Smooth muscle cell (in vitro differentiated cells): ENCODE results near the gene DPH1. TPM values are rescaled to one million over a fixed set of nuclear protein-coding genes. Genes with fewer than 3 reads are reported as not detected.
A peak's percentile ranks its signal among the peaks of the same experiment; 100 is the strongest.

Source experiments
- DNase-seq: peaks from one replicate; lab custom pipeline; 2025; ENCODE audit not compliant: unreplicated experiment; lab: John Stamatoyannopoulos, UW
- H2AFZ ChIP-seq: fragments of 200-600 bp; sonication (generic); 2 replicates; pipeline ENCODE4 v1.6.0; 2016; ENCODE audit warnings: antibody characterized with exemption, low read depth, mild to moderate bottlenecking
- H3F3A ChIP-seq: fragments of 200-600 bp; sonication (generic); 2 replicates; pipeline ENCODE4 v1.6.0; 2017; ENCODE audit warnings: antibody characterized with exemption, low read depth
- H3K27ac ChIP-seq: fragments of 200-600 bp; sonication (generic); 2 replicates; pipeline ENCODE4 v1.5.1; 2016; ENCODE audit warnings: low read depth, mild to moderate bottlenecking
- H3K27me3 ChIP-seq: fragments of 200-600 bp; sonication (generic); 2 replicates; pipeline ENCODE4 v1.6.1; 2016; ENCODE audit warnings: low read depth, mild to moderate bottlenecking
- H3K36me3 ChIP-seq: fragments of 200-600 bp; sonication (generic); 2 replicates; pipeline ENCODE4 v1.5.1; 2016; ENCODE audit warnings: low read depth
- H3K4me1 ChIP-seq: fragments of 200-600 bp; sonication (generic); 2 replicates; pipeline ENCODE4 v1.5.1; 2016; ENCODE audit warnings: low read depth
- H3K4me2 ChIP-seq: fragments of 200-600 bp; sonication (generic); 2 replicates; pipeline ENCODE4 v1.6.0; 2016; ENCODE audit warnings: mild to moderate bottlenecking
- H3K4me3 ChIP-seq: fragments of 200-600 bp; sonication (generic); 2 replicates; pipeline ENCODE4 v1.5.1; 2016; ENCODE audit warnings: mild to moderate bottlenecking
- H3K79me2 ChIP-seq: fragments of 200-600 bp; sonication (generic); 2 replicates; pipeline ENCODE4 v1.6.0; 2016; ENCODE audit warnings: low read depth, mild to moderate bottlenecking
- H3K9ac ChIP-seq: fragments of 200-600 bp; sonication (generic); 2 replicates; pipeline ENCODE4 v1.6.0; 2016; ENCODE audit warnings: low read depth
- H3K9me3 ChIP-seq: fragments of 200-600 bp; sonication (generic); replicated peaks from 2 replicates; pipeline ENCODE4 v1.5.1; 2016; ENCODE audit warnings: low read depth
- H4K20me1 ChIP-seq: fragments of 200-600 bp; sonication (generic); 2 replicates; pipeline ENCODE4 v1.6.0; 2016; ENCODE audit warnings: low read depth
- CTCF ChIP-seq: fragments of 200-600 bp; sonication (generic); IDR thresholded peaks from 2 replicates; pipeline ENCODE4 v1.5.1; 2017; ENCODE audit warnings: borderline replicate concordance, mild to moderate bottlenecking, antibody characterized with exemption; ENCODE audit not compliant: insufficient read depth, poor library complexity, severe bottlenecking
- WGBS: methylation state at CpG from one replicate; pipeline ENCODE4 v1.1.7; 2016; ENCODE audit warnings: low lambda C conversion rate; 5-methylcytosine and 5-hydroxymethylcytosine counted together
- polyA plus RNA-seq: library from polyadenylated mRNA; unstranded; fragments of >200 nt; fragmentation: Nextera tagmentation; extraction: Ambion mirVana; gene quantifications from 2 replicates; pipeline ENCODE4 v1.2.1, GENCODE V29; 2016
- total RNA-seq: library from RNA; depleted of rRNA; stranded (reverse); fragments of >200 nt; gene quantifications from 2 replicates; pipeline ENCODE4 v1.2.3, GENCODE V29; 2014

Gene DPH1
- total and polyA plus RNA-seq, 2 experiments from 2014 or later: 15.9 to 33.6 TPM

GRCh38 chr17:2083613-2084035, 53.7 kb downstream of the DPH1 start:
- WGBS: 63% methylated on average over 7 of the region's 7 CpGs
- H3K9ac ChIP-seq: no peak overlapping the region
- H3K9me3 ChIP-seq: no peaks in the 10 kb centered on the region
- H3F3A ChIP-seq: peaks cover 24% of the 10 kb centered on the region
- no peak overlapping the region for H2AFZ ChIP-seq
- H3K27me3 ChIP-seq: no peaks in the 10 kb centered on the region
- no peaks in the 10 kb centered on the region for H4K20me1 ChIP-seq
- no peak for TF ChIP-seq CTCF
- no peak overlapping the region for H3K4me3 ChIP-seq
- no peaks in the 10 kb centered on the region for H3K79me2 ChIP-seq
- no peaks in the 10 kb centered on the region for H3K36me3 ChIP-seq
- H3K27ac ChIP-seq: peak overlapping the region; percentile 84
- H3K4me1 ChIP-seq: no peaks in the 10 kb centered on the region
- no peak overlapping the region for H3K4me2 ChIP-seq
- DNase-seq: no peak

- no peak overlapping the region for H3K9ac ChIP-seq
- H3K4me3 ChIP-seq: no peak overlapping the region
- WGBS: 62% methylated on average over 8 of the region's 8 CpGs
- H3K4me1 ChIP-seq: no peaks in the 10 kb centered on the region
- peak overlapping the region; percentile 12 for H3K27ac ChIP-seq
- no peaks in the 10 kb centered on the region for H3K27me3 ChIP-seq
- H3K79me2 ChIP-seq: no peaks in the 10 kb centered on the region
- H3K9me3 ChIP-seq: no peaks in the 10 kb centered on the region
- DNase-seq: no peak
- no peak overlapping the region for H2AFZ ChIP-seq
- peak overlapping the region; percentile 18 for H3K4me2 ChIP-seq
- no peaks in the 10 kb centered on the region for H4K20me1 ChIP-seq
- peaks cover 24% of the 10 kb centered on the region for H3F3A ChIP-seq
- no peak for TF ChIP-seq CTCF
- no peaks in the 10 kb centered on the region for H3K36me3 ChIP-seq
Observed at GRCh38 chr17:2084036-2084765, 54.2 kb downstream of the DPH1 start.

GRCh38 chr17:2084766-2085647, 55.1 kb downstream of the DPH1 start:
- peak overlapping the region; percentile 12 for H3K27ac ChIP-seq
- peaks cover 24% of the 10 kb centered on the region for H3F3A ChIP-seq
- no peaks in the 10 kb centered on the region for H3K36me3 ChIP-seq
- H3K79me2 ChIP-seq: no peaks in the 10 kb centered on the region
- H3K4me3 ChIP-seq: no peak overlapping the region
- 47% methylated on average over 13 of the region's 13 CpGs for WGBS
- H3K4me2 ChIP-seq: peak overlapping the region; percentile 18
- H3K27me3 ChIP-seq: no peaks in the 10 kb centered on the region
- DNase-seq: no peak
- no peaks in the 10 kb centered on the region for H3K9me3 ChIP-seq
- TF ChIP-seq CTCF: no peak
- no peak overlapping the region for H3K9ac ChIP-seq
- no peaks in the 10 kb centered on the region for H3K4me1 ChIP-seq
- no peaks in the 10 kb centered on the region for H4K20me1 ChIP-seq
- H2AFZ ChIP-seq: no peak overlapping the region
